ENCODE data around the gene RALGPS1.

DNA sequence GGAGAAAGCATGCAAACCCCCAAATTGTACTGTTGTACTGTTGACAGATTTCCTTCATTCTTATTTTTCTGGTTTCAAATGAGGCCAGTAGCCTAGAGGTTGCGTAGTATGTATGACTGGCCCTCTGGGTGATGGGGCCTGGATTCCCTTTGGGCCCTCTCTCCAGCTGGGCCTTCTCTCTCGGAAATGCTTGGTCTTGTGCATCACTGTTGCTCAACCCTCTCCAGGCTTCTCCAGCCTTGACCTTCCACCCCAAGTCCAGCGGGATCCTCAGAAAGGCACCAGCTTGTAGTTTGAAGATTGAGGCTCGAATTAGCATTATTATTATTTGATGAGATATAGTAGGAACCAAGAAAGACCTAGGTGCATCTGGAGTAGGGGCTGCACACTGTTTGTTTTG is 120.8 kb downstream of the RALGPS1 start:
- TF ChIP-seq, protein P1, sequence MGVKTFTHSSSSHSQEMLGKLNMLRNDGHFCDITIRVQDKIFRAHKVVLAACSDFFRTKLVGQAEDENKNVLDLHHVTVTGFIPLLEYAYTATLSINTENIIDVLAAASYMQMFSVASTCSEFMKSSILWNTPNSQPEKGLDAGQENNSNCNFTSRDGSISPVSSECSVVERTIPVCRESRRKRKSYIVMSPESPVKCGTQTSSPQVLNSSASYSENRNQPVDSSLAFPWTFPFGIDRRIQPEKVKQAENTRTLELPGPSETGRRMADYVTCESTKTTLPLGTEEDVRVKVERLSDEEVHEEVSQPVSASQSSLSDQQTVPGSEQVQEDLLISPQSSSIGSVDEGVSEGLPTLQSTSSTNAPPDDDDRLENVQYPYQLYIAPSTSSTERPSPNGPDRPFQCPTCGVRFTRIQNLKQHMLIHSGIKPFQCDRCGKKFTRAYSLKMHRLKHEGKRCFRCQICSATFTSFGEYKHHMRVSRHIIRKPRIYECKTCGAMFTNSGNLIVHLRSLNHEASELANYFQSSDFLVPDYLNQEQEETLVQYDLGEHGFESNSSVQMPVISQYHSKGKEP (tag by site-specific recombination; IDR thresholded peaks at IDR 0.05) = no peak
- TF ChIP-seq CTCF (tag by site-specific recombination; IDR thresholded peaks at IDR 0.05) (no peak), ZNF629 (tag by site-specific recombination; IDR thresholded peaks at IDR 0.05) (no peak), ZNF561 (tag by site-specific recombination; IDR thresholded peaks at IDR 0.05; ENCODE audit: borderline replicate concordance) (no peak), REST (tag by site-specific recombination; IDR thresholded peaks at IDR 0.05) (no peak), ZNF639 (tag by site-specific recombination; IDR thresholded peaks at IDR 0.05) (no peak), ZNF174 (tag by site-specific recombination; IDR thresholded peaks at IDR 0.05) (no peak), ZNF670 (tag by site-specific recombination; IDR thresholded peaks at IDR 0.05; ENCODE audit: low read depth) (no peak), ZNF354C (tag by site-specific recombination; IDR thresholded peaks at IDR 0.05; ENCODE audit: borderline replicate concordance, low read depth) (no peak), ZNF521 (tag by site-specific recombination; IDR thresholded peaks at IDR 0.05) (no peak), TCF7L2 (IDR thresholded peaks at IDR 0.05; ENCODE audit: borderline replicate concordance, low read depth, low read length) (no peak)
- TF ChIP-seq, protein P2, sequence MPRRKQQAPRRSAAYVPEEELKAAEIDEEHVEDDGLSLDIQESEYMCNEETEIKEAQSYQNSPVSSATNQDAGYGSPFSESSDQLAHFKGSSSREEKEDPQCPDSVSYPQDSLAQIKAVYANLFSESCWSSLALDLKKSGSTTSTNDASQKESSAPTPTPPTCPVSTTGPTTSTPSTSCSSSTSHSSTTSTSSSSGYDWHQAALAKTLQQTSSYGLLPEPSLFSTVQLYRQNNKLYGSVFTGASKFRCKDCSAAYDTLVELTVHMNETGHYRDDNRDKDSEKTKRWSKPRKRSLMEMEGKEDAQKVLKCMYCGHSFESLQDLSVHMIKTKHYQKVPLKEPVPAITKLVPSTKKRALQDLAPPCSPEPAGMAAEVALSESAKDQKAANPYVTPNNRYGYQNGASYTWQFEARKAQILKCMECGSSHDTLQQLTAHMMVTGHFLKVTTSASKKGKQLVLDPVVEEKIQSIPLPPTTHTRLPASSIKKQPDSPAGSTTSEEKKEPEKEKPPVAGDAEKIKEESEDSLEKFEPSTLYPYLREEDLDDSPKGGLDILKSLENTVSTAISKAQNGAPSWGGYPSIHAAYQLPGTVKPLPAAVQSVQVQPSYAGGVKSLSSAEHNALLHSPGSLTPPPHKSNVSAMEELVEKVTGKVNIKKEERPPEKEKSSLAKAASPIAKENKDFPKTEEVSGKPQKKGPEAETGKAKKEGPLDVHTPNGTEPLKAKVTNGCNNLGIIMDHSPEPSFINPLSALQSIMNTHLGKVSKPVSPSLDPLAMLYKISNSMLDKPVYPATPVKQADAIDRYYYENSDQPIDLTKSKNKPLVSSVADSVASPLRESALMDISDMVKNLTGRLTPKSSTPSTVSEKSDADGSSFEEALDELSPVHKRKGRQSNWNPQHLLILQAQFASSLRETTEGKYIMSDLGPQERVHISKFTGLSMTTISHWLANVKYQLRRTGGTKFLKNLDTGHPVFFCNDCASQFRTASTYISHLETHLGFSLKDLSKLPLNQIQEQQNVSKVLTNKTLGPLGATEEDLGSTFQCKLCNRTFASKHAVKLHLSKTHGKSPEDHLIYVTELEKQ (tag by site-specific recombination; IDR thresholded peaks at IDR 0.05; ENCODE audit: borderline replicate concordance) = no peak
- TF ChIP-seq, protein P3, sequence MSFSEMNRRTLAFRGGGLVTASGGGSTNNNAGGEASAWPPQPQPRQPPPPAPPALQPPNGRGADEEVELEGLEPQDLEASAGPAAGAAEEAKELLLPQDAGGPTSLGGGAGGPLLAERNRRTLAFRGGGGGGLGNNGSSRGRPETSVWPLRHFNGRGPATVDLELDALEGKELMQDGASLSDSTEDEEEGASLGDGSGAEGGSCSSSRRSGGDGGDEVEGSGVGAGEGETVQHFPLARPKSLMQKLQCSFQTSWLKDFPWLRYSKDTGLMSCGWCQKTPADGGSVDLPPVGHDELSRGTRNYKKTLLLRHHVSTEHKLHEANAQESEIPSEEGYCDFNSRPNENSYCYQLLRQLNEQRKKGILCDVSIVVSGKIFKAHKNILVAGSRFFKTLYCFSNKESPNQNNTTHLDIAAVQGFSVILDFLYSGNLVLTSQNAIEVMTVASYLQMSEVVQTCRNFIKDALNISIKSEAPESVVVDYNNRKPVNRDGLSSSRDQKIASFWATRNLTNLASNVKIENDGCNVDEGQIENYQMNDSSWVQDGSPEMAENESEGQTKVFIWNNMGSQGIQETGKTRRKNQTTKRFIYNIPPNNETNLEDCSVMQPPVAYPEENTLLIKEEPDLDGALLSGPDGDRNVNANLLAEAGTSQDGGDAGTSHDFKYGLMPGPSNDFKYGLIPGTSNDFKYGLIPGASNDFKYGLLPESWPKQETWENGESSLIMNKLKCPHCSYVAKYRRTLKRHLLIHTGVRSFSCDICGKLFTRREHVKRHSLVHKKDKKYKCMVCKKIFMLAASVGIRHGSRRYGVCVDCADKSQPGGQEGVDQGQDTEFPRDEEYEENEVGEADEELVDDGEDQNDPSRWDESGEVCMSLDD (tag by site-specific recombination; IDR thresholded peaks at IDR 0.05) = no peak
- TF ChIP-seq, protein P4, sequence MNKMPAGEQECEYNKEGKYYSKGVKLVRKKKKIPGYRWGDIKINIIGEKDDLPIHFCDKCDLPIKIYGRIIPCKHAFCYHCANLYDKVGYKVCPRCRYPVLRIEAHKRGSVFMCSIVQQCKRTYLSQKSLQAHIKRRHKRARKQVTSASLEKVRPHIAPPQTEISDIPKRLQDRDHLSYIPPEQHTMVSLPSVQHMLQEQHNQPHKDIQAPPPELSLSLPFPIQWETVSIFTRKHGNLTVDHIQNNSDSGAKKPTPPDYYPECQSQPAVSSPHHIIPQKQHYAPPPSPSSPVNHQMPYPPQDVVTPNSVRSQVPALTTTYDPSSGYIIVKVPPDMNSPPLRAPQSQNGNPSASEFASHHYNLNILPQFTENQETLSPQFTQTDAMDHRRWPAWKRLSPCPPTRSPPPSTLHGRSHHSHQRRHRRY (tag by site-specific recombination; IDR thresholded peaks at IDR 0.05) = no peak
